ENCODE results near the gene ADAT3.

DNA sequence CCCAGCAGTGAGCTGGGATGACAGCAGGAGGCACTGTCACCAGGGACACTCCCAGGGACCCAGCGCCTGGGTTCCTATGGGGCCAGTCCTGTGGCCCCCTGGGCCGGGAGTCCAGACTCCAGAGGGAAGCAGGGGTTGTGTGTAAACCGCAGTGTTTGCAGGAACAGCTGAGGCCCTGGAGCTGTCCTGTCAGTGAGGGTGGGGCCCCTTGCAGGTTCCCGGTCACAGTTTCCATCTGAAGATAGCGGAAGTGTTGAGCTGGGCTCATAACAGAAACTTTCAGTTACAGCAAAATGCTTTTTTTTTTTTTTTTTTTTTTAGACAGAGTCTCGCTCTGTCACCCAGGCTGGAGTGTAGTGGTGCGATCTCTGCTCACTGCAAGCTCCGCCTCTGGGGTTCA lies 18.1 kb downstream of the ADAT3 start:
- TF ChIP-seq, protein P1, sequence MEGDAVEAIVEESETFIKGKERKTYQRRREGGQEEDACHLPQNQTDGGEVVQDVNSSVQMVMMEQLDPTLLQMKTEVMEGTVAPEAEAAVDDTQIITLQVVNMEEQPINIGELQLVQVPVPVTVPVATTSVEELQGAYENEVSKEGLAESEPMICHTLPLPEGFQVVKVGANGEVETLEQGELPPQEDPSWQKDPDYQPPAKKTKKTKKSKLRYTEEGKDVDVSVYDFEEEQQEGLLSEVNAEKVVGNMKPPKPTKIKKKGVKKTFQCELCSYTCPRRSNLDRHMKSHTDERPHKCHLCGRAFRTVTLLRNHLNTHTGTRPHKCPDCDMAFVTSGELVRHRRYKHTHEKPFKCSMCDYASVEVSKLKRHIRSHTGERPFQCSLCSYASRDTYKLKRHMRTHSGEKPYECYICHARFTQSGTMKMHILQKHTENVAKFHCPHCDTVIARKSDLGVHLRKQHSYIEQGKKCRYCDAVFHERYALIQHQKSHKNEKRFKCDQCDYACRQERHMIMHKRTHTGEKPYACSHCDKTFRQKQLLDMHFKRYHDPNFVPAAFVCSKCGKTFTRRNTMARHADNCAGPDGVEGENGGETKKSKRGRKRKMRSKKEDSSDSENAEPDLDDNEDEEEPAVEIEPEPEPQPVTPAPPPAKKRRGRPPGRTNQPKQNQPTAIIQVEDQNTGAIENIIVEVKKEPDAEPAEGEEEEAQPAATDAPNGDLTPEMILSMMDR (IDR thresholded peaks at IDR 0.05; ENCODE audit: low read length) = peak; percentile 38
- TF ChIP-seq EZH2 (optimal IDR thresholded peaks at IDR 0.05; ENCODE audit: low read depth, low read length) (no peak), EZH2phosphoT487 (IDR thresholded peaks at IDR 0.05; ENCODE audit: low read length) (no peak)
